GM23338 (cell line): ENCODE measurements around the gene BAG5. TPM values are rescaled to one million over a fixed set of nuclear protein-coding genes. Genes with fewer than 3 reads are reported as not detected.

Source experiments
- ATAC-seq: fragments of 200-7000 bp; cut with Tn5 transposase; 3 replicates; pipeline ENCODE4 v1.9.1; 2020
- DNase-seq: peaks from one replicate; pipeline ENCODE4 v3.0.0-alpha.2; 2015; ENCODE audit warnings: low spot score
- H2AFZ ChIP-seq: fragments of 200-600 bp; sonication (generic); 2 replicates; pipeline ENCODE4 v1.8.0; 2016; ENCODE audit warnings: antibody characterized with exemption, mild to moderate bottlenecking, moderate library complexity
- H3F3A ChIP-seq: fragments of 200-600 bp; sonication (generic); replicated peaks from 2 replicates; pipeline ENCODE4 v1.8.0; 2017; ENCODE audit warnings: antibody characterized with exemption, mixed run types, low read depth
- H3K27ac ChIP-seq: fragments of 200-600 bp; sonication (generic); 2 replicates; pipeline ENCODE4 v1.6.1; 2016; ENCODE audit warnings: low read depth
- H3K27me3 ChIP-seq: fragments of 200-600 bp; sonication (generic); 2 replicates; pipeline ENCODE4 v1.8.0; 2016; ENCODE audit warnings: mild to moderate bottlenecking, mixed run types, moderate library complexity; ENCODE audit not compliant: insufficient read depth
- H3K36me3 ChIP-seq: fragments of 200-600 bp; sonication (generic); 2 replicates; pipeline ENCODE4 v1.8.0; 2016; ENCODE audit warnings: mild to moderate bottlenecking; ENCODE audit not compliant: insufficient read depth
- H3K4me1 ChIP-seq: fragments of 200-600 bp; sonication (generic); 2 replicates; pipeline ENCODE4 v1.8.0; 2016; ENCODE audit warnings: mild to moderate bottlenecking, moderate library complexity; ENCODE audit not compliant: insufficient read depth
- H3K4me2 ChIP-seq: fragments of 200-600 bp; sonication (generic); 2 replicates; pipeline ENCODE4 v1.7.1; 2017; ENCODE audit warnings: mixed run types
- H3K4me3 ChIP-seq: fragments of 200-600 bp; sonication (generic); 2 replicates; pipeline ENCODE4 v1.6.1; 2016; ENCODE audit warnings: mixed run types
- H3K79me2 ChIP-seq: fragments of 200-600 bp; sonication (generic); replicated peaks from 2 replicates; pipeline ENCODE4 v1.8.0; 2017; ENCODE audit warnings: mild to moderate bottlenecking; ENCODE audit not compliant: insufficient read depth
- H3K9me2 ChIP-seq: fragments of 200-600 bp; sonication (generic); 2 replicates; pipeline ENCODE4 v1.8.0; 2017; ENCODE audit not compliant: insufficient read depth
- H4K20me1 ChIP-seq: fragments of 200-600 bp; sonication (generic); replicated peaks from 2 replicates; pipeline ENCODE4 v1.8.0; 2017; ENCODE audit warnings: mild to moderate bottlenecking; ENCODE audit not compliant: insufficient read depth
- H3K27ac Mint-ChIP-seq: 2 replicates; pipeline ENCODE4 v1.8.0; 2020; ENCODE audit warnings: inconsistent platforms, mild to moderate bottlenecking, moderate library complexity, mixed read lengths
- H3K27me3 Mint-ChIP-seq: 3 replicates; pipeline ENCODE4 v1.8.0; 2022; ENCODE audit warnings: low read depth, mild to moderate bottlenecking, moderate library complexity, mixed read lengths, inconsistent platforms; ENCODE audit not compliant: insufficient read depth, poor library complexity
- H3K36me3 Mint-ChIP-seq: 3 replicates; pipeline ENCODE4 v1.8.0; 2021; ENCODE audit warnings: low read depth, mild to moderate bottlenecking, inconsistent platforms, moderate library complexity, mixed read lengths
- H3K4me1 Mint-ChIP-seq: 3 replicates; pipeline ENCODE4 v1.8.0; 2020; ENCODE audit warnings: mild to moderate bottlenecking, inconsistent platforms, mixed read lengths
- H3K4me3 Mint-ChIP-seq: 3 replicates; pipeline ENCODE4 v1.8.0; 2021; ENCODE audit warnings: moderate library complexity, mild to moderate bottlenecking, inconsistent platforms, mixed read lengths
- H3K9me3 Mint-ChIP-seq: 3 replicates; pipeline ENCODE4 v1.8.0; 2020; ENCODE audit warnings: moderate library complexity, mild to moderate bottlenecking, inconsistent platforms, mixed read lengths
- CREB1 ChIP-seq: fragments of 250-450 bp; sonication (Bioruptor Pico); IDR thresholded peaks from 2 replicates; pipeline ENCODE4 v1.5.0; 2020; ENCODE audit warnings: low read depth, mild to moderate bottlenecking, moderate library complexity
- EZH2phosphoT487 ChIP-seq: fragments of 200-600 bp; sonication (generic); IDR thresholded peaks from one replicate; pipeline ENCODE4 v1.8.1; 2018; ENCODE audit warnings: antibody characterized with exemption; ENCODE audit not compliant: unreplicated experiment
- STAT1 ChIP-seq: IDR thresholded peaks from one replicate; pipeline ENCODE4 v1.6.1; 2016; ENCODE audit warnings: antibody characterized with exemption; ENCODE audit not compliant: unreplicated experiment
- ZNF331 ChIP-seq: fragments of 250-450 bp; sonication (Bioruptor Pico); IDR thresholded peaks from 2 replicates; pipeline ENCODE4 v1.5.0; 2020; ENCODE audit warnings: low read depth, mild to moderate bottlenecking, moderate library complexity
- polyA plus RNA-seq: library from polyadenylated mRNA; unstranded; fragments of >200 nt; fragmentation: Nextera tagmentation; extraction: Ambion mirVana; gene quantifications from 2 replicates; pipeline ENCODE4 v1.2.1, GENCODE V29; 2016
- total RNA-seq: library from RNA; depleted of rRNA; stranded (reverse); fragments of >200 nt; shearing (Covaris generic); gene quantifications from 2 replicates; pipeline ENCODE4 v1.2.3, GENCODE V29; 2014
- TF ChIP-seq, protein P1 (sequence below): IDR thresholded peaks from one replicate; pipeline ENCODE4 v1.6.1; 2018; ENCODE audit warnings: antibody characterized with exemption; ENCODE audit not compliant: unreplicated experiment
- TF ChIP-seq, protein P2 (sequence below): fragments of 250-450 bp; sonication (Bioruptor Pico); IDR thresholded peaks from 2 replicates; pipeline ENCODE4 v1.5.0; 2020; ENCODE audit warnings: mild to moderate bottlenecking, moderate library complexity
- TF ChIP-seq, protein P3 (sequence below): IDR thresholded peaks from 2 replicates; pipeline ENCODE4 v1.6.1; 2016; ENCODE audit warnings: antibody characterized with exemption

BAG5 gene
- total and polyA plus RNA-seq, 2 experiments from 2014 or later, result 21.1 to 29.2 TPM

DNA sequence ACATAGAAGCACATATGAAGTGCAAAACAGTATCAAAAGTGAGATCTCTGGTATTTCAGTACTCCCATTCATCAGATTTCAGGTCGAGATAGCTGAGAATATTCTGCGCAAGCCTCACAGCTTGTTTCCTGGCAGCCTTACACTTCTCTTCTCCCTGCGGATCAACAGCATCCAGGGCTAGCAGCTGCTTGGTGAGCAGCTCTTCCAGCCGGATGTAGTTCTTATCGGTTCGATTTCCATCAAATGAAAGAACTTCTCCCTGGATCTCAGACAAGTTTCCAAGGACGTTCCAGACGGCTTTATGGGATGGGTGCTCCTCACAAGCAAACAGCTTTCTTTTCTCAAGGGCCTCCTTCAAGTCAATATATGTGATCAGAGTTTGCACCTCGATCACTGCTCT is 2.7 kb downstream of the BAG5 start:
- Mint-ChIP-seq H3K36me3 (peaks cover 40% of the 10 kb centered on the region), H3K27me3 (peaks cover 6% of the 10 kb centered on the region), H3K9me3 (no peaks in the 10 kb centered on the region), H3K27ac (no peak overlapping the region), H3K4me1 (peaks cover 27% of the 10 kb centered on the region), H3K4me3 (no peak overlapping the region)
- Histone ChIP-seq H3K27ac (peak overlapping the region; percentile 4; the same call in 1 of the 2 replicates), H3K4me3 (no peak overlapping the region), H3K36me3 (peaks cover 15% of the 10 kb centered on the region; the same call in 1 of the 2 replicates), H3F3A (peaks cover 38% of the 10 kb centered on the region), H3K79me2 (peaks cover 73% of the 10 kb centered on the region), H4K20me1 (peaks cover 33% of the 10 kb centered on the region), H2AFZ (no peak overlapping the region), H3K4me1 (peaks cover 16% of the 10 kb centered on the region), H3K9me2 (no peaks in the 10 kb centered on the region), H3K27me3 (no peaks in the 10 kb centered on the region), H3K4me2 (no peak overlapping the region)
- ATAC-seq (no peak), DNase-seq (no peak)
- no peak for TF ChIP-seq STAT1

DNA sequence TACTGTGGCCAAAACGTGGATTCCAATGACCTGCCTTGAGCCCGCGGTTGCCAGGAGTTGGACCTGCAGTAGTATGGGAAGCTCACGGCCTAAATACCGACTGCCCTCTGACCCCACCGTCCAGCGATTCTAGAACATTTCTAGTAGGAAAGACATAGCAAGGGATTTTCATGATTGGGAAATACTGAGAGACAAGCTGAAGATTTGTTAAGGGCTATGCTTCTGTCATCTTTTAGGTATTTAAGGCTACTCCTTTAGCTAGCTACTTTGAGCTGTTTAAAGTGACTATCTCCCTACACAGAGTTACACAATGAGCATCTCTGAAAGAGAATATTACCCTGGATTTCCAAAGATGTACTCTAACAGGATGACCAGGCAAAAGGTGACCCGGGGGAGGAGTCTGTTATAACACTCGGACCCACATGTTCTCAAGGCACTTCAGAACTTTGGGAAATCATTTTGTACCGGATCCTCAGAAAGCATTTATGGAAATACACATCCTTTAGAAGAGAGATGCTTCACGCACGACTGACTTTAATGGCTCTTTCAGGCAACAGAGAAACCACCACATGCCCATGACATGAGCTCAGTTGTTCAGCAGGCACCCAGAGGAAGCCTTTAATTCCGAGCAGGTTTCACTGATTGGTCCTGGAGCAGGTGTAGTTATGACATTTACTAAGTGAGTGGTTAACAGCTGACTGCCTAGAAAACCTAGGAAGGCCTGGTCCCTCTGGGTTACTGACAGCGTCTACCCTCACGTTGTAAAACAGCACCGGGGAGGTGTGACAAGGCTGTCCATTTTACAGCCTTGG is 4.2 kb downstream of the BAG5 start:
- H3K4me1 Mint-ChIP-seq, result peaks cover 17% of the 10 kb centered on the region
- Histone ChIP-seq H3K36me3 (peaks cover 15% of the 10 kb centered on the region; the same call in 1 of the 2 replicates), H3K4me2 (no peak overlapping the region), H3K27ac (no peak overlapping the region), H3K9me2 (no peaks in the 10 kb centered on the region), H4K20me1 (peaks cover 26% of the 10 kb centered on the region), H3K27me3 (no peaks in the 10 kb centered on the region), H3F3A (peaks cover 35% of the 10 kb centered on the region), H3K4me3 (no peak overlapping the region), H3K4me1 (peaks cover 6% of the 10 kb centered on the region), H2AFZ (no peak overlapping the region), H3K79me2 (peaks cover 58% of the 10 kb centered on the region)
- ATAC-seq (no peak), DNase-seq (no peak)
- H3K36me3 Mint-ChIP-seq, result peaks cover 38% of the 10 kb centered on the region
- H3K27me3 Mint-ChIP-seq, result peaks cover 6% of the 10 kb centered on the region
- H3K4me3 Mint-ChIP-seq, result no peak overlapping the region
- no peaks in the 10 kb centered on the region for H3K9me3 Mint-ChIP-seq
- H3K27ac Mint-ChIP-seq, result no peak overlapping the region; the same call in 1 of the 2 replicates
- TF ChIP-seq EZH2phosphoT487 (no peak), ZNF331 (CRISPR knock-in tag) (no peak), CREB1 (CRISPR knock-in tag) (no peak), STAT1 (no peak)
- TF ChIP-seq, protein P1, sequence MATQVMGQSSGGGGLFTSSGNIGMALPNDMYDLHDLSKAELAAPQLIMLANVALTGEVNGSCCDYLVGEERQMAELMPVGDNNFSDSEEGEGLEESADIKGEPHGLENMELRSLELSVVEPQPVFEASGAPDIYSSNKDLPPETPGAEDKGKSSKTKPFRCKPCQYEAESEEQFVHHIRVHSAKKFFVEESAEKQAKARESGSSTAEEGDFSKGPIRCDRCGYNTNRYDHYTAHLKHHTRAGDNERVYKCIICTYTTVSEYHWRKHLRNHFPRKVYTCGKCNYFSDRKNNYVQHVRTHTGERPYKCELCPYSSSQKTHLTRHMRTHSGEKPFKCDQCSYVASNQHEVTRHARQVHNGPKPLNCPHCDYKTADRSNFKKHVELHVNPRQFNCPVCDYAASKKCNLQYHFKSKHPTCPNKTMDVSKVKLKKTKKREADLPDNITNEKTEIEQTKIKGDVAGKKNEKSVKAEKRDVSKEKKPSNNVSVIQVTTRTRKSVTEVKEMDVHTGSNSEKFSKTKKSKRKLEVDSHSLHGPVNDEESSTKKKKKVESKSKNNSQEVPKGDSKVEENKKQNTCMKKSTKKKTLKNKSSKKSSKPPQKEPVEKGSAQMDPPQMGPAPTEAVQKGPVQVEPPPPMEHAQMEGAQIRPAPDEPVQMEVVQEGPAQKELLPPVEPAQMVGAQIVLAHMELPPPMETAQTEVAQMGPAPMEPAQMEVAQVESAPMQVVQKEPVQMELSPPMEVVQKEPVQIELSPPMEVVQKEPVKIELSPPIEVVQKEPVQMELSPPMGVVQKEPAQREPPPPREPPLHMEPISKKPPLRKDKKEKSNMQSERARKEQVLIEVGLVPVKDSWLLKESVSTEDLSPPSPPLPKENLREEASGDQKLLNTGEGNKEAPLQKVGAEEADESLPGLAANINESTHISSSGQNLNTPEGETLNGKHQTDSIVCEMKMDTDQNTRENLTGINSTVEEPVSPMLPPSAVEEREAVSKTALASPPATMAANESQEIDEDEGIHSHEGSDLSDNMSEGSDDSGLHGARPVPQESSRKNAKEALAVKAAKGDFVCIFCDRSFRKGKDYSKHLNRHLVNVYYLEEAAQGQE, result no peak
- TF ChIP-seq, protein P2, sequence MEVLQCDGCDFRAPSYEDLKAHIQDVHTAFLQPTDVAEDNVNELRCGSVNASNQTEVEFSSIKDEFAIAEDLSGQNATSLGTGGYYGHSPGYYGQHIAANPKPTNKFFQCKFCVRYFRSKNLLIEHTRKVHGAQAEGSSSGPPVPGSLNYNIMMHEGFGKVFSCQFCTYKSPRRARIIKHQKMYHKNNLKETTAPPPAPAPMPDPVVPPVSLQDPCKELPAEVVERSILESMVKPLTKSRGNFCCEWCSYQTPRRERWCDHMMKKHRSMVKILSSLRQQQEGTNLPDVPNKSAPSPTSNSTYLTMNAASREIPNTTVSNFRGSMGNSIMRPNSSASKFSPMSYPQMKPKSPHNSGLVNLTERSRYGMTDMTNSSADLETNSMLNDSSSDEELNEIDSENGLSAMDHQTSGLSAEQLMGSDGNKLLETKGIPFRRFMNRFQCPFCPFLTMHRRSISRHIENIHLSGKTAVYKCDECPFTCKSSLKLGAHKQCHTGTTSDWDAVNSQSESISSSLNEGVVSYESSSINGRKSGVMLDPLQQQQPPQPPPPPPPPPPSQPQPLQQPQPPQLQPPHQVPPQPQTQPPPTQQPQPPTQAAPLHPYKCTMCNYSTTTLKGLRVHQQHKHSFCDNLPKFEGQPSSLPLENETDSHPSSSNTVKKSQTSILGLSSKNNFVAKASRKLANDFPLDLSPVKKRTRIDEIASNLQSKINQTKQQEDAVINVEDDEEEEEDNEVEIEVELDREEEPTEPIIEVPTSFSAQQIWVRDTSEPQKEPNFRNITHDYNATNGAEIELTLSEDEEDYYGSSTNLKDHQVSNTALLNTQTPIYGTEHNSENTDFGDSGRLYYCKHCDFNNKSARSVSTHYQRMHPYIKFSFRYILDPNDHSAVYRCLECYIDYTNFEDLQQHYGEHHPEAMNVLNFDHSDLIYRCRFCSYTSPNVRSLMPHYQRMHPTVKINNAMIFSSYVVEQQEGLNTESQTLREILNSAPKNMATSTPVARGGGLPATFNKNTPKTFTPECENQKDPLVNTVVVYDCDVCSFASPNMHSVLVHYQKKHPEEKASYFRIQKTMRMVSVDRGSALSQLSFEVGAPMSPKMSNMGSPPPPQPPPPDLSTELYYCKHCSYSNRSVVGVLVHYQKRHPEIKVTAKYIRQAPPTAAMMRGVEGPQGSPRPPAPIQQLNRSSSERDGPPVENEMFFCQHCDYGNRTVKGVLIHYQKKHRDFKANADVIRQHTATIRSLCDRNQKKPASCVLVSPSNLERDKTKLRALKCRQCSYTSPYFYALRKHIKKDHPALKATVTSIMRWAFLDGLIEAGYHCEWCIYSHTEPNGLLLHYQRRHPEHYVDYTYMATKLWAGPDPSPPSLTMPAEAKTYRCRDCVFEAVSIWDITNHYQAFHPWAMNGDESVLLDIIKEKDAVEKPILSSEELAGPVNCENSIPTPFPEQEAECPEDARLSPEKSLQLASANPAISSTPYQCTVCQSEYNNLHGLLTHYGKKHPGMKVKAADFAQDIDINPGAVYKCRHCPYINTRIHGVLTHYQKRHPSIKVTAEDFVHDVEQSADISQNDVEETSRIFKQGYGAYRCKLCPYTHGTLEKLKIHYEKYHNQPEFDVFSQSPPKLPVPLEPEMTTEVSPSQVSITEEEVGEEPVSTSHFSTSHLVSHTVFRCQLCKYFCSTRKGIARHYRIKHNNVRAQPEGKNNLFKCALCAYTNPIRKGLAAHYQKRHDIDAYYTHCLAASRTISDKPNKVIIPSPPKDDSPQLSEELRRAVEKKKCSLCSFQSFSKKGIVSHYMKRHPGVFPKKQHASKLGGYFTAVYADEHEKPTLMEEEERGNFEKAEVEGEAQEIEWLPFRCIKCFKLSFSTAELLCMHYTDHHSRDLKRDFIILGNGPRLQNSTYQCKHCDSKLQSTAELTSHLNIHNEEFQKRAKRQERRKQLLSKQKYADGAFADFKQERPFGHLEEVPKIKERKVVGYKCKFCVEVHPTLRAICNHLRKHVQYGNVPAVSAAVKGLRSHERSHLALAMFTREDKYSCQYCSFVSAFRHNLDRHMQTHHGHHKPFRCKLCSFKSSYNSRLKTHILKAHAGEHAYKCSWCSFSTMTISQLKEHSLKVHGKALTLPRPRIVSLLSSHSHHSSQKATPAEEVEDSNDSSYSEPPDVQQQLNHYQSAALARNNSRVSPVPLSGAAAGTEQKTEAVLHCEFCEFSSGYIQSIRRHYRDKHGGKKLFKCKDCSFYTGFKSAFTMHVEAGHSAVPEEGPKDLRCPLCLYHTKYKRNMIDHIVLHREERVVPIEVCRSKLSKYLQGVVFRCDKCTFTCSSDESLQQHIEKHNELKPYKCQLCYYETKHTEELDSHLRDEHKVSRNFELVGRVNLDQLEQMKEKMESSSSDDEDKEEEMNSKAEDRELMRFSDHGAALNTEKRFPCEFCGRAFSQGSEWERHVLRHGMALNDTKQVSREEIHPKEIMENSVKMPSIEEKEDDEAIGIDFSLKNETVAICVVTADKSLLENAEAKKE (CRISPR knock-in tag), result no peak
- TF ChIP-seq, protein P3, sequence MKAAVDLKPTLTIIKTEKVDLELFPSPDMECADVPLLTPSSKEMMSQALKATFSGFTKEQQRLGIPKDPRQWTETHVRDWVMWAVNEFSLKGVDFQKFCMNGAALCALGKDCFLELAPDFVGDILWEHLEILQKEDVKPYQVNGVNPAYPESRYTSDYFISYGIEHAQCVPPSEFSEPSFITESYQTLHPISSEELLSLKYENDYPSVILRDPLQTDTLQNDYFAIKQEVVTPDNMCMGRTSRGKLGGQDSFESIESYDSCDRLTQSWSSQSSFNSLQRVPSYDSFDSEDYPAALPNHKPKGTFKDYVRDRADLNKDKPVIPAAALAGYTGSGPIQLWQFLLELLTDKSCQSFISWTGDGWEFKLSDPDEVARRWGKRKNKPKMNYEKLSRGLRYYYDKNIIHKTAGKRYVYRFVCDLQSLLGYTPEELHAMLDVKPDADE, result no peak
